ENCODE results near the gene GLI3.

The GLI3 gene

GRCh38 chr7:42099066-42099465 lies 137.9 kb downstream of the GLI3 start:
- Mint-ChIP-seq H3K9me3 (peaks cover 11% of the 10 kb centered on the region), H3K4me3 (no peak overlapping the region), H3K27ac (ENCODE audit: low read depth) (no peak overlapping the region), H3K36me3 (ENCODE audit: insufficient read depth) (no peaks in the 10 kb centered on the region), H3K27me3 (no peaks in the 10 kb centered on the region), H3K4me1 (no peaks in the 10 kb centered on the region)
- ATAC-seq (replicated peaks; ENCODE audit: extremely low read depth, poor library complexity, severe bottlenecking) (no peak), DNase-seq (ENCODE audit: low spot score in 2 of 2) (no peak)

GRCh38 chr7:42097752-42098151 lies 139.3 kb downstream of the GLI3 start:
- no peak for DNase-seq (ENCODE audit: low spot score in 2 of 2)
- H3K27me3 Mint-ChIP-seq = no peaks in the 10 kb centered on the region
- H3K4me3 Mint-ChIP-seq = no peak overlapping the region
- ATAC-seq (replicated peaks; ENCODE audit: extremely low read depth, poor library complexity, severe bottlenecking) = no peak
- H3K9me3 Mint-ChIP-seq = peaks cover 11% of the 10 kb centered on the region
- no peaks in the 10 kb centered on the region for H3K4me1 Mint-ChIP-seq
- H3K27ac Mint-ChIP-seq (ENCODE audit: low read depth) = no peak overlapping the region
- no peaks in the 10 kb centered on the region for H3K36me3 Mint-ChIP-seq (ENCODE audit: insufficient read depth)

DNA sequence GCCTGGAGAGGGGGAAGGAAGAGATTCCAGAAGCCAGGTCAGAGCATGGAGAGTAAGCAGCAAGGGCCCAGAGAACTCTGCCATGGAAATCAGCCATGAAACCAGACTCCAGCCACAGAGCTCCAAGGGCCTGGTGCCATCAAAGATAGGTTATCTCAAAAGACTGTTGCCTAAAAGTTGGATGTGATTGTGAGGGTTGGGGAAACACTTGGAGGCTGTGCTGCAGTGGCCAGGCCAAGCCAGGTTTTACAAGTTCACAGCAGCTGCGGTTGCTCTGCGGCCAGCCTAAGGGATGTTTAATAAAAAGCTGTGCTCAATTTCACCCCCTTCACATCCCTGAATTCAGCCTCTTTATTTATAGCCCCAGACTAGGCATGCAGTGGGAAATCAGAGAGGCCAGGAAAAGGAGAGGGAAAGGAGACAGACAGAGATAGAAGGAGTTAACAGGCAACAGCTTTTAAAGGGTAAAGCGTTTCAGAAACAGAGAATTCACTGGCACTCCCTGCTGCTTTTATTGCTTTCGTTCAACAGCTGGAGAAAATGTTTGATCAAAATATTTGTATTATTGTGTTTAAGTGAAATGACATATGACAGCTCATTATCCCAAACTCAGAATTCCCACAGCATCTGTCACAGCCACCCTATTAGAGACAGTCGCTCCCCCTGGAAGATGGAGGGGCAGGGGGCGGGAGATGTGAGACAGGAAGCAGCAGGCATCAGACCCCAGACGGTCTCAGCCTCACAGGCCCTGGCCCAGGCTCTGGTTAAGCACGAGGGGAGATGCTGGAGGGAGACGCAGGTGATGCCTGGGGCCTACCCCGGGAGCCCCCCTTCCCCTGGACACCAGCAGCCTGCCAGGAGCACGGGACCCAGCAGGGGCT lies 140.1 kb downstream of the GLI3 start:
- Mint-ChIP-seq H3K4me3 (no peak overlapping the region), H3K9me3 (peaks cover 11% of the 10 kb centered on the region), H3K27me3 (no peaks in the 10 kb centered on the region), H3K4me1 (no peaks in the 10 kb centered on the region), H3K27ac (ENCODE audit: low read depth) (no peak overlapping the region), H3K36me3 (ENCODE audit: insufficient read depth) (no peaks in the 10 kb centered on the region)
- no peak for ATAC-seq (replicated peaks; ENCODE audit: extremely low read depth, poor library complexity, severe bottlenecking)
- DNase-seq (ENCODE audit: low spot score in 2 of 2) = no peak

- no peak for ATAC-seq (replicated peaks; ENCODE audit: extremely low read depth, poor library complexity, severe bottlenecking)
- Mint-ChIP-seq H3K9me3 (peaks cover 11% of the 10 kb centered on the region), H3K4me1 (no peaks in the 10 kb centered on the region), H3K27me3 (no peaks in the 10 kb centered on the region), H3K36me3 (ENCODE audit: insufficient read depth) (no peaks in the 10 kb centered on the region), H3K4me3 (no peak overlapping the region), H3K27ac (ENCODE audit: low read depth) (no peak overlapping the region)
- DNase-seq (ENCODE audit: low spot score in 2 of 2) = no peak
These were observed 140.7 kb downstream of the GLI3 start for GRCh38 chr7:42096268-42096667.

DNA sequence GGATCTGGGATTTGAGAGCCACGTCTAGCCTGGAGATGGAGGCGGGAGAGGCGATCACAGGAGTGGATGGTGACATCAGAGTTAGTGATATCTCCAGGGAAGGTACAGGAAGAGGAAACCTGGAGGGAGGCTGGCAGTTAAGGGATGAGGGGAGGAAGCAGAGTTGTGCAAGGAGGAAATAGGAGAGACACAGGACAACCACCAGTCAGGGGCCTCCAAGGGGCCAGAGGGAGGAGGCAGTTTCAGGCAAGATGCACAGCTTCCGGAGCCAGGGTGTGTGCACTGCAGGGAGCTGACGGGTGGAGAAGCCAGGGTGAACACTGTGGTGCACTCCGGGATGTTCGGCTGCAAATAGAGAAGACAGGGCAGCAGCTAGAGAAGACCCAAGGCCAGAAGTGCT lies 141.2 kb downstream of the GLI3 start:
- no peaks in the 10 kb centered on the region for H3K4me1 Mint-ChIP-seq
- H3K4me3 Mint-ChIP-seq = no peak overlapping the region
- DNase-seq (ENCODE audit: low spot score in 2 of 2) (no peak), ATAC-seq (replicated peaks; ENCODE audit: extremely low read depth, poor library complexity, severe bottlenecking) (no peak)
- no peaks in the 10 kb centered on the region for H3K36me3 Mint-ChIP-seq (ENCODE audit: insufficient read depth)
- H3K27ac Mint-ChIP-seq (ENCODE audit: low read depth) = no peak overlapping the region
- no peaks in the 10 kb centered on the region for H3K27me3 Mint-ChIP-seq
- peaks cover 11% of the 10 kb centered on the region for H3K9me3 Mint-ChIP-seq

DNA sequence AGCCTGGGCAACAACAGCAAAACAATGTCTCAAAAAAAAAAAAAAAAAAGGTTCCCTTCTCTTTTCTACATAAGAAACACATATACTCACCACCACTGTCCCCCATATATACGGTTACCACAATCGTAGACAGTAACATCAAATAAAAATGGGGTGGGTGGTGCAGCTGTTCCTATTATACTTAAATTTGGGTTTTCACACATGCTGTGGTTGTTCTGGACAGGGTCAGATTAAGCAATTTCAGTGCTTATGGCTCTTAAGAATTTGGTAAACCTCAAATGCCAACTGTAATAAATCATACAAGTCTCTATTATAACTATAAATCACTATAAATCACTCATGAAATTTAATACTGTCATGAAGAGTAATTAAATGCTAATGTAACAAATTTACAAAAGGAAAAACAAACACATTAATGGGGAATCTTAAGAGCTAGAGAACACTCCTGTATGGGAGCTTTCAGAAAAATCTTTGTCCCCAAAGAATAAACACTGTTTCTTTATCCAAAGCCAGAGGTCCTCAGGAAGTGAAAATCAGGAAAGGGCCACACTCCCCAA lies 143.6 kb downstream of the GLI3 start:
- H3K4me3 Mint-ChIP-seq = no peak overlapping the region
- H3K27me3 Mint-ChIP-seq = no peaks in the 10 kb centered on the region
- H3K27ac Mint-ChIP-seq (ENCODE audit: low read depth) = no peak overlapping the region
- no peaks in the 10 kb centered on the region for H3K4me1 Mint-ChIP-seq
- no peaks in the 10 kb centered on the region for H3K36me3 Mint-ChIP-seq (ENCODE audit: insufficient read depth)
- ATAC-seq (replicated peaks; ENCODE audit: extremely low read depth, poor library complexity, severe bottlenecking) = no peak
- DNase-seq (ENCODE audit: low spot score in 2 of 2) = no peak
- peaks cover 11% of the 10 kb centered on the region for H3K9me3 Mint-ChIP-seq

- ATAC-seq (replicated peaks; ENCODE audit: extremely low read depth, poor library complexity, severe bottlenecking) = no peak
- no peaks in the 10 kb centered on the region for H3K27me3 Mint-ChIP-seq
- peaks cover 11% of the 10 kb centered on the region for H3K9me3 Mint-ChIP-seq
- H3K4me1 Mint-ChIP-seq = no peaks in the 10 kb centered on the region
- no peak for DNase-seq (ENCODE audit: low spot score in 2 of 2)
- no peak overlapping the region for H3K27ac Mint-ChIP-seq (ENCODE audit: low read depth)
- H3K4me3 Mint-ChIP-seq = no peak overlapping the region
- no peaks in the 10 kb centered on the region for H3K36me3 Mint-ChIP-seq (ENCODE audit: insufficient read depth)
These were observed 145.3 kb downstream of the GLI3 start for GRCh38 chr7:42091461-42092291.

GRCh38 chr7:42090806-42091205 lies 146.2 kb downstream of the GLI3 start:
- ATAC-seq (replicated peaks; ENCODE audit: extremely low read depth, poor library complexity, severe bottlenecking) (no peak), DNase-seq (ENCODE audit: low spot score in 2 of 2) (no peak)
- H3K9me3 Mint-ChIP-seq = peaks cover 8% of the 10 kb centered on the region
- H3K36me3 Mint-ChIP-seq (ENCODE audit: insufficient read depth) = no peaks in the 10 kb centered on the region
- no peak overlapping the region for H3K27ac Mint-ChIP-seq (ENCODE audit: low read depth)
- no peak overlapping the region for H3K4me3 Mint-ChIP-seq
- no peaks in the 10 kb centered on the region for H3K4me1 Mint-ChIP-seq
- no peaks in the 10 kb centered on the region for H3K27me3 Mint-ChIP-seq

DNA sequence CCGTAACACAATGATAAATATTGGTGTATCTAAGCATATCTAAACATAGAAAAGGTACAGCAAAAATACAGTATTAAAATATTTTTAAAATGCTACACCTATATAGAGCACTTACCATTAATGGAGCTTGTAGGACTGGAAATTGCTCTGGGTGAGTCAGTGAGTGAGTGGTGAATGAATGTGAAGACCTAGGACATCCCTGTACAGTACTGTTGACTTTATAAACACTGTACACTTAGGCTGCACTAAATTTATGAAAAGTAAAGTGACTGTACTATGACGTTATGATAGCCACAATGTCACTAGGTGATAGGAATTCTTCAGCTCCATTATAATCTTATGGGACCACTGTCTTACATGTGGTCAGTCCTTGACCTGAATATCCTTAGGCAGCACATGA lies 147.0 kb downstream of the GLI3 start:
- Mint-ChIP-seq H3K9me3 (peaks cover under 1% of the 10 kb centered on the region), H3K4me3 (no peak overlapping the region), H3K27me3 (no peaks in the 10 kb centered on the region), H3K4me1 (no peaks in the 10 kb centered on the region), H3K36me3 (ENCODE audit: insufficient read depth) (no peaks in the 10 kb centered on the region), H3K27ac (ENCODE audit: low read depth) (no peak overlapping the region)
- DNase-seq (ENCODE audit: low spot score in 2 of 2) = no peak
- ATAC-seq (replicated peaks; ENCODE audit: extremely low read depth, poor library complexity, severe bottlenecking) = no peak

- Mint-ChIP-seq H3K27ac (ENCODE audit: low read depth) (no peak overlapping the region), H3K27me3 (no peaks in the 10 kb centered on the region), H3K4me3 (no peak overlapping the region), H3K36me3 (ENCODE audit: insufficient read depth) (no peaks in the 10 kb centered on the region), H3K9me3 (no peaks in the 10 kb centered on the region), H3K4me1 (no peaks in the 10 kb centered on the region)
- ATAC-seq (replicated peaks; ENCODE audit: extremely low read depth, poor library complexity, severe bottlenecking) (no peak), DNase-seq (ENCODE audit: low spot score in 2 of 2) (no peak)
These were observed 149.4 kb downstream of the GLI3 start for GRCh38 chr7:42087616-42088015.

- Mint-ChIP-seq H3K4me1 (no peaks in the 10 kb centered on the region), H3K4me3 (no peak overlapping the region), H3K9me3 (no peaks in the 10 kb centered on the region), H3K36me3 (ENCODE audit: insufficient read depth) (no peaks in the 10 kb centered on the region), H3K27ac (ENCODE audit: low read depth) (no peak overlapping the region), H3K27me3 (no peaks in the 10 kb centered on the region)
- DNase-seq (ENCODE audit: low spot score in 2 of 2) (no peak), ATAC-seq (replicated peaks; ENCODE audit: extremely low read depth, poor library complexity, severe bottlenecking) (no peak)
These were observed 151.5 kb downstream of the GLI3 start for GRCh38 chr7:42085531-42085930.

GRCh38 chr7:42084263-42084662 lies 152.7 kb downstream of the GLI3 start:
- no peak overlapping the region for H3K4me3 Mint-ChIP-seq
- H3K9me3 Mint-ChIP-seq = no peaks in the 10 kb centered on the region
- ATAC-seq (replicated peaks; ENCODE audit: extremely low read depth, poor library complexity, severe bottlenecking) (no peak), DNase-seq (ENCODE audit: low spot score in 2 of 2) (no peak)
- no peaks in the 10 kb centered on the region for H3K4me1 Mint-ChIP-seq
- no peaks in the 10 kb centered on the region for H3K36me3 Mint-ChIP-seq (ENCODE audit: insufficient read depth)
- H3K27ac Mint-ChIP-seq (ENCODE audit: low read depth) = no peak overlapping the region
- no peaks in the 10 kb centered on the region for H3K27me3 Mint-ChIP-seq

GRCh38 chr7:42083284-42083683 lies 153.7 kb downstream of the GLI3 start:
- H3K27me3 Mint-ChIP-seq = no peaks in the 10 kb centered on the region

More at GRCh38 chr7:42083284-42083683, 153.7 kb downstream of the GLI3 start:
- DNase-seq (ENCODE audit: low spot score in 2 of 2) (no peak), ATAC-seq (replicated peaks; ENCODE audit: extremely low read depth, poor library complexity, severe bottlenecking) (no peak)
- Mint-ChIP-seq H3K4me3 (no peak overlapping the region), H3K27ac (ENCODE audit: low read depth) (no peak overlapping the region), H3K9me3 (no peaks in the 10 kb centered on the region), H3K4me1 (no peaks in the 10 kb centered on the region), H3K36me3 (ENCODE audit: insufficient read depth) (no peaks in the 10 kb centered on the region)

Data from central memory CD8-positive, alpha-beta T cell (primary cell).